OCI-LY1 (cell line): ENCODE data around the gene AP2S1.
"Not testable (repeated sequence)": the region's sequence is repeated elsewhere in the genome, so short reads cannot be mapped to it uniquely, and the experiment has no call there.

Experiments
- H2AFZ ChIP-seq: fragments of 200-600 bp; sonication (generic), shearing (Covaris generic); 2 replicates; pipeline ENCODE4 v1.6.0; 2014; ENCODE audit warnings: antibody characterized with exemption, mild to moderate bottlenecking, low read length
- H3F3A ChIP-seq: fragments of 200-600 bp; sonication (generic), shearing (Covaris generic); 2 replicates; pipeline ENCODE4 v1.6.0; 2014; ENCODE audit warnings: mild to moderate bottlenecking, antibody characterized with exemption, low read length, moderate library complexity; ENCODE audit not compliant: insufficient read depth
- H3K27ac ChIP-seq: fragments of 200-600 bp; sonication (generic); 2 replicates; pipeline ENCODE4 v1.5.1; 2014; ENCODE audit warnings: low read length, mixed run types, mild to moderate bottlenecking, low read depth; ENCODE audit not compliant: poor library complexity, severe bottlenecking
- H3K27me3 ChIP-seq: fragments of 200-600 bp; sonication (generic); 2 replicates; pipeline ENCODE4 v1.6.0; 2014; ENCODE audit warnings: antibody characterized with exemption, mild to moderate bottlenecking, low read length, moderate library complexity; ENCODE audit not compliant: insufficient read depth
- H3K36me3 ChIP-seq: fragments of 200-600 bp; sonication (generic); 2 replicates; pipeline ENCODE4 v1.6.1; 2014; ENCODE audit warnings: mild to moderate bottlenecking, antibody characterized with exemption, low read length, moderate library complexity, mixed read lengths; ENCODE audit not compliant: insufficient read depth
- H3K4me1 ChIP-seq: fragments of 200-600 bp; sonication (generic); 2 replicates; pipeline ENCODE4 v1.5.1; 2014; ENCODE audit warnings: mild to moderate bottlenecking, low read length, moderate library complexity; ENCODE audit not compliant: insufficient read depth, severe bottlenecking
- H3K4me2 ChIP-seq: fragments of 200-600 bp; sonication (generic), shearing (Covaris generic); 2 replicates; pipeline ENCODE4 v1.6.1; 2014; ENCODE audit warnings: low read length
- H3K4me3 ChIP-seq: fragments of 200-600 bp; sonication (generic); 2 replicates; pipeline ENCODE4 v1.5.1; 2014; ENCODE audit warnings: low read length, low read depth, mild to moderate bottlenecking, mixed read lengths; ENCODE audit not compliant: poor library complexity, severe bottlenecking
- H3K79me2 ChIP-seq: fragments of 200-600 bp; shearing (Covaris generic); 2 replicates; pipeline ENCODE4 v1.6.1; 2016; ENCODE audit warnings: mixed run types, low read length, mixed read lengths; ENCODE audit not compliant: insufficient read depth
- H3K9ac ChIP-seq: fragments of 200-600 bp; sonication (generic), shearing (Covaris generic); 2 replicates; pipeline ENCODE4 v1.6.1; 2014; ENCODE audit warnings: mild to moderate bottlenecking, low read length, mixed read lengths
- H3K9me2 ChIP-seq: fragments of 200-600 bp; sonication (generic), shearing (Covaris generic); 2 replicates; pipeline ENCODE4 v1.6.1; 2014; ENCODE audit warnings: low read depth, mild to moderate bottlenecking, low read length, mixed read lengths
- H3K9me3 ChIP-seq: fragments of 200-600 bp; shearing (Covaris generic); 2 replicates; pipeline ENCODE4 v1.6.1; 2014; ENCODE audit warnings: low read length, mixed read lengths
- H4K20me1 ChIP-seq: fragments of 200-600 bp; sonication (generic), shearing (Covaris generic); 2 replicates; pipeline ENCODE4 v1.6.0; 2016; ENCODE audit warnings: mild to moderate bottlenecking, low read length; ENCODE audit not compliant: insufficient read depth
- CTCF ChIP-seq: fragments of 200-600 bp; sonication (generic), shearing (Covaris generic); IDR thresholded peaks from 2 replicates; pipeline ENCODE4 v1.5.1; 2017; ENCODE audit warnings: mild to moderate bottlenecking, antibody characterized with exemption, low read length, moderate library complexity, mixed read lengths
- EZH2 ChIP-seq: fragments of 200-600 bp; sonication (generic), shearing (Covaris generic); IDR thresholded peaks from 2 replicates; pipeline ENCODE4 v1.8.0; 2017; ENCODE audit warnings: borderline replicate concordance, mixed run types, mild to moderate bottlenecking, antibody characterized with exemption, low read length, moderate library complexity, mixed read lengths

The AP2S1 gene

DNA sequence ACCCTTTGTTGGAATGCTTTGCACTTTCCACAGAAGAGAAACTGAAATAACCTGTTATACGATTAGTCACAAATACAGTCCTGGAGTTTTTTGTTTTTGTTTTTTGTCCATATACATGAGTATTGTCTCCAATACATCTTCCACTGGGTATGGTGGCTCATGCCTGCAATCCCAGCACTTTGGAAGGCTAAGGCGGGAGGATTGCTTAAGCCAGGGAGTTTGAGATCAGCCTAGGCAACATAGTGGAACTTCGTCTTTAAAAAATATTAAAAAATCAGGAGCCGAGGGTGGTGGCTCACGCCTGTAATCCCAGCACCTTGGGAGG, 25.0 kb downstream of the AP2S1 start:
- H3K27me3 ChIP-seq = no peaks in the 10 kb centered on the region
- no peak overlapping the region for H3K9ac ChIP-seq
- no peak for TF ChIP-seq EZH2
- TF ChIP-seq CTCF = no peak
- H2AFZ ChIP-seq = no peak overlapping the region
- H3K4me2 ChIP-seq = no peak overlapping the region
- peaks cover 27% of the 10 kb centered on the region for H3K4me1 ChIP-seq
- H3K36me3 ChIP-seq = no peaks in the 10 kb centered on the region
- no peaks in the 10 kb centered on the region for H3F3A ChIP-seq
- no peaks in the 10 kb centered on the region for H3K9me3 ChIP-seq
- H4K20me1 ChIP-seq = no peaks in the 10 kb centered on the region
- H3K79me2 ChIP-seq = no peaks in the 10 kb centered on the region
- no peaks in the 10 kb centered on the region for H3K9me2 ChIP-seq
- no peak overlapping the region for H3K4me3 ChIP-seq
- H3K27ac ChIP-seq = no peak overlapping the region

DNA sequence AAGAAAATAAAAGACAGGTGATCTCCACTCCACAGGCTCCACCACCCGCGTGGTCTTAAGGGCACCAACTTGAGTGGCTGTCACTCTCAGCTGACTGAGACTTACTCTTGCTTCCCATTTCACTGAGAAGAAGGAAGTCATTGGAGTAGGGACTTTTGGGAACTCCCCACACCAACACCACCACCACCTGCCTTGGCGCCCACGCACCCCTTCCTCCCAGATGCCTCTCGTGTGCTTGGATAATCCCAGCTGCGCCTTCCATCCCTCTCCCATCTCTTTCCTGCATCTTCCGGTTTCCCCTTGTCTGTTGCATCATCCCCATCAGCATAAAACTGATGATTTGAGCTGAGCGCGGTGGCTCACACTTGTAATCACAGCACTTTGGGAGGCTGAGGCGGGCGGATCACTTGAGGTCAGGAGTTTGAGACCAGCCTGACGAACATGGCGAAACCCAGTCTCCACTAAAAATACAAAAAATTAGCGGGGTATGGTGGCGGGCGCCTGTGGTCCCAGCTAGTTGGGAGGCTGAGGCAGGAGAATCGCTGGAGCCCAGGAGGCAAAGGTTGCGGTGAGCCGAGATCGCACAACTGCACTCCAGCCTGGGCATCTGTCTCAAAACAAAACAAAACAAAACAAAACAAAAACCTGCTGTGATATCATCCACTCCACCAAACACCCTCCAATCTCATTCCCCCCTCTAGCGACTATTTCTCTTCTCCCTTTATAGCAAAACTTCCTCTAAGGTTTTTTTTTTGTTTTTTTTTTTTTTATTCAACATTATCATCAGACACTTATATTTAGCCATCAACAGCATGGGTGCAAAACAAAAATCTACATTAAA, 25.5 kb downstream of the AP2S1 start:
- Histone ChIP-seq H3K27ac (no peak overlapping the region), H2AFZ (no peak overlapping the region), H3K9me3 (no peaks in the 10 kb centered on the region)

GRCh38 chr19:46823049-46823448, 27.6 kb downstream of the AP2S1 start:
- TF ChIP-seq CTCF (no peak), EZH2 (no peak)
- H4K20me1 ChIP-seq = no peaks in the 10 kb centered on the region
- H3K4me1 ChIP-seq = peaks cover 22% of the 10 kb centered on the region
- H3K9me3 ChIP-seq = no peaks in the 10 kb centered on the region
- H2AFZ ChIP-seq = no peak overlapping the region
- H3K4me3 ChIP-seq = no peak overlapping the region
- H3K27ac ChIP-seq = no peak overlapping the region
- no peaks in the 10 kb centered on the region for H3K27me3 ChIP-seq
- no peak overlapping the region for H3K9ac ChIP-seq
- no peaks in the 10 kb centered on the region; the same call in 1 of the 2 replicates for H3K36me3 ChIP-seq
- H3K79me2 ChIP-seq = no peaks in the 10 kb centered on the region
- no peak overlapping the region for H3K4me2 ChIP-seq
- H3F3A ChIP-seq = no peaks in the 10 kb centered on the region
- no peaks in the 10 kb centered on the region for H3K9me2 ChIP-seq

More for the DNA sequence above, 25.5 kb downstream of the AP2S1 start:
- no peaks in the 10 kb centered on the region for H3K9me2 ChIP-seq
- H3K4me3 ChIP-seq = no peak overlapping the region
- TF ChIP-seq EZH2 = no peak
- no peak for TF ChIP-seq CTCF
- peaks cover 27% of the 10 kb centered on the region for H3K4me1 ChIP-seq
- H3K27me3 ChIP-seq = no peaks in the 10 kb centered on the region
- H3K36me3 ChIP-seq = no peaks in the 10 kb centered on the region
- no peaks in the 10 kb centered on the region for H4K20me1 ChIP-seq
- no peak overlapping the region for H3K9ac ChIP-seq
- H3F3A ChIP-seq = no peaks in the 10 kb centered on the region
- no peaks in the 10 kb centered on the region for H3K79me2 ChIP-seq
- no peak overlapping the region for H3K4me2 ChIP-seq

GRCh38 chr19:46822410-46822787, 28.2 kb downstream of the AP2S1 start:
- not testable (repeated sequence) for H3K4me2 ChIP-seq, H2AFZ ChIP-seq, H3K4me3 ChIP-seq, H3K36me3 ChIP-seq, H3F3A ChIP-seq, H3K27me3 ChIP-seq, H3K9ac ChIP-seq, H3K9me3 ChIP-seq, H3K9me2 ChIP-seq, H4K20me1 ChIP-seq, H3K79me2 ChIP-seq
- Histone ChIP-seq H3K27ac (peak overlapping the region; percentile 30), H3K4me1 (peaks cover 22% of the 10 kb centered on the region)
